A549 (cell line): ENCODE data around the gene EVC. TPM values are rescaled to one million over a fixed set of nuclear protein-coding genes. Genes with fewer than 3 reads are reported as not detected.

ENCODE experiments used
- ATAC-seq, 2 experiments: fragments of 200-7000 bp in 1 of 2; fragments of >200 bp in 1 of 2; cut with Nextera tagmentation in 1 of 2; cut with Tn5 transposase in 1 of 2; 3 replicates each; pipeline versions ENCODE4 v1.8.0 to v1.9.1; 2018 to 2020; ENCODE audit warnings: mild to moderate bottlenecking in 1 of 2, moderate library complexity in 1 of 2
- CTCF ChIA-PET: fragments of 300-600 bp; sonication (Branson Sonifier 250); formaldehyde crosslinking; extraction: SDS; loops from one replicate; lab custom pipeline; 2021; ENCODE audit warnings: antibody characterized with exemption, inconsistent platforms; lab: Yijun Ruan, JAX
- POLR2A ChIA-PET: fragments of 350-600 bp; formaldehyde crosslinking; extraction: SDS; loops from one replicate; lab custom pipeline; 2021; ENCODE audit warnings: antibody characterized with exemption, inconsistent platforms; lab: Yijun Ruan, JAX
- DNase-seq, 2 experiments: peaks; one replicate each; pipeline versions ENCODE4 v3.0.0 to v3.0.0-alpha.2; 2011 to 2016; ENCODE audit warnings: low read depth in 1 of 2, low spot score in 1 of 2
- FAIRE-seq: peaks from 2 replicates; lab custom pipeline; 2011; peaks lifted over from hg19 to GRCh38; lab: Jason Lieb, UNC
- H3K27ac ChIP-seq, 2 experiments: fragments of >200 bp; sonication (Bioruptor Twin); formaldehyde crosslinking; 3 replicates each; pipeline ENCODE4 v1.5.1; 2016 to 2017
- H3K4me1 ChIP-seq: fragments of >200 bp; sonication (Bioruptor Twin); formaldehyde crosslinking; 3 replicates; pipeline ENCODE4 v1.6.1; 2016
- H3K4me2 ChIP-seq: fragments of >200 bp; sonication (Bioruptor Twin); formaldehyde crosslinking; 3 replicates; pipeline ENCODE4 v1.6.1; 2016
- H3K4me3 ChIP-seq: fragments of >200 bp; sonication (Bioruptor Twin); formaldehyde crosslinking; 3 replicates; pipeline ENCODE4 v1.5.1; 2016
- H3K9me3 ChIP-seq: fragments of >200 bp; sonication (Bioruptor Twin); formaldehyde crosslinking; 3 replicates; pipeline ENCODE4 v1.6.1; 2016
- BCL3 ChIP-seq: fragments of >200 bp; sonication (Bioruptor Twin); formaldehyde crosslinking; IDR thresholded peaks from 3 replicates; pipeline ENCODE4 v1.6.1; 2016
- BHLHE40 ChIP-seq: IDR thresholded peaks from 2 replicates; pipeline ENCODE4 v1.6.1; 2012; ENCODE audit warnings: low read depth, low read length, inconsistent platforms
- CHD4 ChIP-seq: fragments of 200-600 bp; sonication (generic); IDR thresholded peaks from 2 replicates; pipeline ENCODE4 v1.6.1; 2016; ENCODE audit warnings: antibody characterized with exemption, mild to moderate bottlenecking, borderline replicate concordance
- E2F6 ChIP-seq: IDR thresholded peaks from 2 replicates; pipeline ENCODE4 v1.6.1; 2012; ENCODE audit warnings: low read depth, borderline replicate concordance
- EHF ChIP-seq: fragments of 250-450 bp; sonication (Bioruptor Pico); IDR thresholded peaks from 2 replicates; pipeline ENCODE4 v1.5.0; 2020; ENCODE audit warnings: mild to moderate bottlenecking
- ELK1 ChIP-seq: fragments of 150-350 bp; IDR thresholded peaks from 2 replicates; pipeline ENCODE4 v1.6.1; 2014; ENCODE audit warnings: low read depth, mild to moderate bottlenecking, low read length
- HES2 ChIP-seq: fragments of >200 bp; sonication (Bioruptor Twin); formaldehyde crosslinking; IDR thresholded peaks from 2 replicates; pipeline ENCODE4 v1.6.1; 2016
- HEYL ChIP-seq: fragments of 250-450 bp; sonication (Bioruptor Pico); IDR thresholded peaks from 2 replicates; pipeline ENCODE4 v1.8.0; 2021; ENCODE audit warnings: mild to moderate bottlenecking, moderate library complexity
- HOXA7 ChIP-seq: fragments of 250-450 bp; sonication (Bioruptor Pico); IDR thresholded peaks from 2 replicates; pipeline ENCODE4 v1.5.0; 2020; ENCODE audit warnings: mild to moderate bottlenecking, moderate library complexity
- HOXB5 ChIP-seq: fragments of 250-450 bp; sonication (Bioruptor Pico); IDR thresholded peaks from 2 replicates; pipeline ENCODE4 v1.5.0; 2020; ENCODE audit warnings: mild to moderate bottlenecking, moderate library complexity
- KDM1A ChIP-seq: fragments of 200-600 bp; sonication (generic); IDR thresholded peaks from 2 replicates; pipeline ENCODE4 v1.6.1; 2016; ENCODE audit warnings: low read depth, mild to moderate bottlenecking
- MYC ChIP-seq: IDR thresholded peaks from 2 replicates; pipeline ENCODE4 v1.6.1; 2012; ENCODE audit warnings: mild to moderate bottlenecking, inconsistent platforms, low read length, improper control_type of control experiment, borderline replicate concordance
- NR3C1 ChIP-seq: fragments of >200 bp; sonication (Bioruptor Twin); formaldehyde crosslinking; IDR thresholded peaks from 3 replicates; pipeline ENCODE4 v1.6.1; 2017
- PBX3 ChIP-seq: IDR thresholded peaks from 2 replicates; pipeline ENCODE4 v1.6.1; 2012
- RAD21 ChIP-seq, 2 experiments: fragments of >200 bp in 1 of 2; sonication (Bioruptor Twin) in 1 of 2; formaldehyde crosslinking in 1 of 2; IDR thresholded peaks in 1 of 2; conservative IDR thresholded peaks in 1 of 2; 2 replicates in 1 of 2; 3 replicates in 1 of 2; pipeline ENCODE4 v1.6.1; 2012 to 2018; ENCODE audit warnings: inconsistent platforms in 1 of 2
- RCOR1 ChIP-seq: fragments of 150-350 bp; IDR thresholded peaks from 2 replicates; pipeline ENCODE4 v1.6.1; 2014; ENCODE audit warnings: antibody characterized with exemption, low read length, low read depth
- RFX5 ChIP-seq: fragments of 450-650 bp; IDR thresholded peaks from 2 replicates; pipeline ENCODE4 v1.7.1; 2014; ENCODE audit warnings: antibody characterized with exemption, mild to moderate bottlenecking, moderate library complexity
- SMC3 ChIP-seq: fragments of >200 bp; sonication (Bioruptor Twin); formaldehyde crosslinking; IDR thresholded peaks from 3 replicates; pipeline ENCODE4 v1.6.1; 2018; ENCODE audit warnings: inconsistent platforms
- SREBF2 ChIP-seq: fragments of 450-650 bp; IDR thresholded peaks from 2 replicates; pipeline ENCODE4 v1.6.1; 2014; ENCODE audit warnings: mild to moderate bottlenecking, moderate library complexity
- USF2 ChIP-seq: fragments of 450-650 bp; IDR thresholded peaks from 2 replicates; pipeline ENCODE4 v1.6.1; 2014; ENCODE audit warnings: antibody characterized with exemption
- ZSCAN20 ChIP-seq: fragments of 250-450 bp; sonication (Bioruptor Pico); IDR thresholded peaks from 2 replicates; pipeline ENCODE4 v1.8.0; 2022; ENCODE audit warnings: mild to moderate bottlenecking, moderate library complexity
- WGBS: methylation state at CpG from one replicate; pipeline ENCODE4 v1.1.6; 2017; ENCODE audit errors: missing lambda C conversion rate; 5-methylcytosine and 5-hydroxymethylcytosine counted together
- polyA plus RNA-seq, 4 experiments: library from polyadenylated mRNA; depleted of rRNA in 3 of 4; stranded (reverse); fragments of >200 nt; fragmentation: RNase III in 1 of 4; extraction: RNeasy Plus Mini Kit Qiagen cat#74134 plus additional on column Dnase treatment in 1 of 4; gene quantifications; 2 replicates in 3 of 4; 3 replicates in 1 of 4; pipeline ENCODE4 v1.2.3, GENCODE V29; 2011 to 2017

EVC gene
- polyA plus RNA-seq, 2 of the 4 experiments (the other 2 are of a cell fraction) = 3.0 to 5.5 TPM

- TF ChIP-seq SREBF2 = no peak
- TF ChIP-seq, all 56 proteins: peak for 0
These were observed 43.5 kb downstream of the EVC start (continued) for GRCh38 chr4:5754529-5754881.

GRCh38 chr4:5755161-5755560 is 44.2 kb downstream of the EVC start:
- no peak overlapping the region for H3K4me2 ChIP-seq
- no peak overlapping the region for H3K27ac ChIP-seq
- FAIRE-seq (no peak), DNase-seq (no peak)
- CTCF ChIA-PET = no interaction called here
- peaks cover 36% of the 10 kb centered on the region for H3K4me1 ChIP-seq
- WGBS = 87% methylated on average over 16 of the region's 16 CpGs
- TF ChIP-seq HEYL (no peak), BHLHE40 (no peak), USF2 (no peak), ZSCAN20 (CRISPR knock-in tag) (no peak), RFX5 (no peak), BCL3 (no peak), RCOR1 (no peak), CHD4 (no peak), NR3C1 (no peak), ELK1 (no peak), PBX3 (no peak), RAD21 (conservative IDR thresholded peaks at IDR 0.05 in 1 of 2, IDR thresholded peaks at IDR 0.05 in 1 of 2) (no peak), E2F6 (no peak), EHF (CRISPR knock-in tag) (no peak)
- TF ChIP-seq, all 56 proteins: peak for 0
- POLR2A ChIA-PET = no interaction called here
- no peak for ATAC-seq
- Histone ChIP-seq H3K4me3 (no peak overlapping the region), H3K9me3 (no peaks in the 10 kb centered on the region)

GRCh38 chr4:5755679-5756078 is 44.7 kb downstream of the EVC start:
- DNase-seq (no peak), ATAC-seq (no peak), FAIRE-seq (no peak)
- no peaks in the 10 kb centered on the region for H3K9me3 ChIP-seq
- TF ChIP-seq SREBF2 (no peak), HES2 (no peak), SMC3 (no peak), KDM1A (no peak), HOXB5 (no peak), MYC (no peak), HOXA7 (CRISPR knock-in tag) (no peak), ELK1 (no peak), E2F6 (no peak)
- POLR2A ChIA-PET = no interaction called here
- no peak overlapping the region for H3K4me3 ChIP-seq
- H3K4me1 ChIP-seq = peaks cover 36% of the 10 kb centered on the region
- CTCF ChIA-PET = no interaction called here
- H3K27ac ChIP-seq = no peak overlapping the region
- H3K4me2 ChIP-seq = no peak overlapping the region
- WGBS = 93% methylated on average over 5 of the region's 7 CpGs
